ENCODE results near the gene MFRP. TPM values are rescaled to one million over a fixed set of nuclear protein-coding genes. Genes with fewer than 3 reads are reported as not detected.

The MFRP gene
- total and polyA plus RNA-seq, 7 donors, result 0.01 to 0.05 TPM; not detected in 5

- ATAC-seq (no peak), DNase-seq (no peak)
- intact Hi-C loops (cut with DNase I), result no loop called here
- no peaks in the 10 kb centered on the region for H3K27me3 ChIP-seq (ENCODE audit: insufficient read depth in 3 of 3, low read length in 2 of 3)
- H3K27ac ChIP-seq, result peak overlapping the region; percentile 97
- H3K4me1 ChIP-seq, result peaks cover 86% of the 10 kb centered on the region
- no peaks in the 10 kb centered on the region for H3K9me3 ChIP-seq
- 30 to 50% (median 32%) methylated on average over 11 of the region's 11 CpGs for WGBS, 3 donors
- TF ChIP-seq CTCF (IDR thresholded peaks at IDR 0.05), result no peak
- peaks cover 0 to 6% of the 10 kb centered on the region in 2 donors for H3K36me3 ChIP-seq (ENCODE audit: insufficient read depth in 1 of 2, low read depth in 1 of 2)
- no peak overlapping the region for H3K4me3 ChIP-seq
Measured at GRCh38 chr11:119366690-119367620, 20.4 kb upstream of the MFRP start.

GRCh38 chr11:119365071-119365591 is 18.6 kb upstream of the MFRP start:
- DNase-seq (peak in 1 of 2 donors; percentile 65), ATAC-seq (peak; percentile 45 to 51 (median 48))
- Histone ChIP-seq H3K27me3 (ENCODE audit: insufficient read depth in 3 of 3, low read length in 2 of 3) (no peaks in the 10 kb centered on the region), H3K36me3 (ENCODE audit: insufficient read depth in 1 of 2, low read depth in 1 of 2) (peaks cover 0 to 7% of the 10 kb centered on the region in 2 donors), H3K27ac (peak overlapping the region; percentile 97), H3K4me1 (peaks cover 87% of the 10 kb centered on the region), H3K4me3 (peak overlapping the region; percentile 71), H3K9me3 (no peaks in the 10 kb centered on the region)
- intact Hi-C loops (cut with DNase I), result no loop called here
- 19 to 36% (median 23%) methylated on average over 5 to 6 of the region's 6 CpGs for WGBS, 3 donors
- TF ChIP-seq CTCF (IDR thresholded peaks at IDR 0.05), result no peak

GRCh38 chr11:119363851-119364590 is 17.5 kb upstream of the MFRP start:
- 2 to 4% (median 3%) methylated on average over 40 to 88 of the region's 88 CpGs for WGBS, 3 donors
- DNase-seq, result peak; percentile 73 to 83
- H3K4me3 ChIP-seq, result peak overlapping the region; percentile 71
- no peak for TF ChIP-seq CTCF (IDR thresholded peaks at IDR 0.05)
- no peaks in the 10 kb centered on the region for H3K27me3 ChIP-seq (ENCODE audit: insufficient read depth in 3 of 3, low read length in 2 of 3)
- ATAC-seq, result peak; percentile 21 to 39 (median 26)
- intact Hi-C loops (cut with DNase I), result no loop called here
- H3K36me3 ChIP-seq (ENCODE audit: insufficient read depth in 1 of 2, low read depth in 1 of 2), result peaks cover 5 to 18% of the 10 kb centered on the region in 2 donors
- peak overlapping the region; percentile 97 for H3K27ac ChIP-seq
- H3K4me1 ChIP-seq, result peaks cover 86% of the 10 kb centered on the region
- no peaks in the 10 kb centered on the region for H3K9me3 ChIP-seq

GRCh38 chr11:119363081-119363850 is 16.8 kb upstream of the MFRP start:
- H3K4me3 ChIP-seq, result peak overlapping the region; percentile 71
- no peak for TF ChIP-seq CTCF (IDR thresholded peaks at IDR 0.05)
- H3K27ac ChIP-seq, result peak overlapping the region; percentile 97
- H3K9me3 ChIP-seq, result no peaks in the 10 kb centered on the region
- no peaks in the 10 kb centered on the region for H3K27me3 ChIP-seq (ENCODE audit: insufficient read depth in 3 of 3, low read length in 2 of 3)
- 19 to 31% (median 19%) methylated on average over 40 to 44 of the region's 44 CpGs for WGBS, 3 donors
- intact Hi-C loops (cut with DNase I), result no loop called here
- H3K4me1 ChIP-seq, result peaks cover 78% of the 10 kb centered on the region
- DNase-seq (no peak), ATAC-seq (no peak)
- H3K36me3 ChIP-seq (ENCODE audit: insufficient read depth in 1 of 2, low read depth in 1 of 2), result peaks cover 5 to 26% of the 10 kb centered on the region in 2 donors
